ENCODE results near the gene PHLDB3. TPM values are rescaled to one million over a fixed set of nuclear protein-coding genes. Genes with fewer than 3 reads are reported as not detected.
A peak's percentile ranks its signal among the peaks of the same experiment; 100 is the strongest.

Gene PHLDB3
- polyA plus RNA-seq, 2 of the 4 experiments (the other 2 are of a cell fraction) = 5.5 to 12.0 TPM

DNA sequence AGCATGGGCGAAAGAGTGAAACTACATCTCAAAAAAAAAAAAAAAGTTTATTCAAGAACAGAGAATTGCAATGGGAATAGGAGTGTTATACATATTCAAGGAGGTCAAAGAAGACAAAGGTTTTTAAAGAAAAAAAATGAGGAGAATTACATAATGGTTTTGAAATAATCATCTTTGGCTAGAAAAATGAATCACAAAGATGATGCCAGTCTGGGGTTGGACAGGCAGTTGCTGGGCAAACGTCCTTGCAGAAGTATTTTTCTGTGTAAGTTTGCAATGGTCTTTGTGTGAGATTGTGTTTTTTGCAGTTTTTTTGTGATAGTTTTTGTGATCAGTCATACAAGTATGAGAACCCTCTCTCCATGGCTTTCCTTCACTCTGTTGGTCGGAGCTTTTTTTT is 62.8 kb downstream of the PHLDB3 start:
- ATAC-seq (no peak), DNase-seq (ENCODE audit: low read depth in 1 of 2, low spot score in 1 of 2) (no peak), FAIRE-seq (no peak)
- ChIA-PET CTCF (interaction anchor here (1.1 to 15.9 kb wide), 4 partner anchors 9 to 79 kb away, joined by 3 to 462 read pairs (median 8); no protein-coding TSS in a partner anchor), POLR2A (no interaction called here)
- peaks cover 21% of the 10 kb centered on the region for H3K4me1 ChIP-seq
- TF ChIP-seq HEYL (CRISPR knock-in tag; IDR thresholded peaks at IDR 0.05) (no peak), HDAC2 (IDR thresholded peaks at IDR 0.05) (no peak), BHLHE40 (IDR thresholded peaks at IDR 0.05; ENCODE audit: low read depth, low read length) (no peak), CEBPB (IDR thresholded peaks at IDR 0.05) (no peak), RARB (CRISPR knock-in tag; IDR thresholded peaks at IDR 0.05) (no peak), CHD4 (IDR thresholded peaks at IDR 0.05; ENCODE audit: borderline replicate concordance) (no peak), HOXA7 (CRISPR knock-in tag; IDR thresholded peaks at IDR 0.05) (no peak)
- no peak overlapping the region for H3K4me2 ChIP-seq
- 62% methylated on average over 3 of the region's 3 CpGs for WGBS (ENCODE audit: missing lambda C conversion rate)
- H3K4me3 ChIP-seq = no peak overlapping the region
- peaks cover 6% of the 10 kb centered on the region; the same call in 2 of the 3 replicates for H3K9me3 ChIP-seq
- no peak overlapping the region for H3K27ac ChIP-seq

DNA sequence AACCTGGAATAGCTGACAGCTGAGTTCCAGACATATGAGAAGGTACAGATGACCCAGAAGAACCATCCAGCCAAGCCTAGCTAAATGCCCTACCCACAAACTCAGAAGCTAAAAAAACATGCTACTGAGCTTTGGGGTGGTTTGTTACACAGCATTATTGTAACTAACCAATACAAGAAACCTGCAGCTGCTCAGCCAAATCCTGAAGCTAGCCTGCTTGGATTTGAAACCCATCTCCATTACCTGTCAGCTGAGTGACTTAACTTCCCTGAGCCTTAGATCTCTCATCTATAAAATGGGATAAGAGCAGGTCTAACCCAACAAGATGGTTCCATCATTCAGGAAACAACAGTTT is 64.9 kb downstream of the PHLDB3 start:
- ChIA-PET CTCF (interaction anchor here (0.6 to 15.9 kb wide), 12 partner anchors 8 to 217 kb away, joined by 3 to 462 read pairs (median 3); partner anchors contain the start of gene ZNF575), POLR2A (interaction anchor here (0.5 to 1.9 kb wide), 5 partner anchors 24 to 315 kb away, joined by 3 to 7 read pairs (median 3); partner anchors contain the start of genes SMG9 and ZNF575)
- Histone ChIP-seq H3K4me2 (peak overlapping the region; percentile 70), H3K27ac (peak overlapping the region; percentile 42 to 61; a peak in 5 of 6 replicates), H3K4me1 (peaks cover 21% of the 10 kb centered on the region), H3K4me3 (no peak overlapping the region), H3K9me3 (peaks cover 6% of the 10 kb centered on the region; the same call in 2 of the 3 replicates)
- ATAC-seq (no peak), DNase-seq (ENCODE audit: low read depth in 1 of 2, low spot score in 1 of 2) (no peak), FAIRE-seq (no peak)
- TF ChIP-seq, protein P1, sequence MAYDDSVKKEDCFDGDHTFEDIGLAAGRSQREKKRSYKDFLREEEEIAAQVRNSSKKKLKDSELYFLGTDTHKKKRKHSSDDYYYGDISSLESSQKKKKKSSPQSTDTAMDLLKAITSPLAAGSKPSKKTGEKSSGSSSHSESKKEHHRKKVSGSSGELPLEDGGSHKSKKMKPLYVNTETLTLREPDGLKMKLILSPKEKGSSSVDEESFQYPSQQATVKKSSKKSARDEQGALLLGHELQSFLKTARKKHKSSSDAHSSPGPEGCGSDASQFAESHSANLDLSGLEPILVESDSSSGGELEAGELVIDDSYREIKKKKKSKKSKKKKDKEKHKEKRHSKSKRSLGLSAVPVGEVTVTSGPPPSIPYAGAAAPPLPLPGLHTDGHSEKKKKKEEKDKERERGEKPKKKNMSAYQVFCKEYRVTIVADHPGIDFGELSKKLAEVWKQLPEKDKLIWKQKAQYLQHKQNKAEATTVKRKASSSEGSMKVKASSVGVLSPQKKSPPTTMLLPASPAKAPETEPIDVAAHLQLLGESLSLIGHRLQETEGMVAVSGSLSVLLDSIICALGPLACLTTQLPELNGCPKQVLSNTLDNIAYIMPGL (CRISPR knock-in tag; IDR thresholded peaks at IDR 0.05; ENCODE audit: borderline replicate concordance) = no peak
- TF ChIP-seq PBX3 (IDR thresholded peaks at IDR 0.05) = no peak
- no peak for TF ChIP-seq ZFP36 (IDR thresholded peaks at IDR 0.05; ENCODE audit: borderline replicate concordance, partially characterized antibody)
- TF ChIP-seq RNF2 (IDR thresholded peaks at IDR 0.05; ENCODE audit: borderline replicate concordance, low read depth) = no peak
- TF ChIP-seq RARB (CRISPR knock-in tag; IDR thresholded peaks at IDR 0.05) = no peak
- TF ChIP-seq MYC (IDR thresholded peaks at IDR 0.05; ENCODE audit: borderline replicate concordance, low read length) = no peak
- no peak for TF ChIP-seq CTCF (IDR thresholded peaks at IDR 0.05)
- TF ChIP-seq CEBPB (IDR thresholded peaks at IDR 0.05) = no peak
- TF ChIP-seq FOSL2 (IDR thresholded peaks at IDR 0.05) = no peak
- TF ChIP-seq FOSL2 (CRISPR knock-in tag; IDR thresholded peaks at IDR 0.05) = no peak

DNA sequence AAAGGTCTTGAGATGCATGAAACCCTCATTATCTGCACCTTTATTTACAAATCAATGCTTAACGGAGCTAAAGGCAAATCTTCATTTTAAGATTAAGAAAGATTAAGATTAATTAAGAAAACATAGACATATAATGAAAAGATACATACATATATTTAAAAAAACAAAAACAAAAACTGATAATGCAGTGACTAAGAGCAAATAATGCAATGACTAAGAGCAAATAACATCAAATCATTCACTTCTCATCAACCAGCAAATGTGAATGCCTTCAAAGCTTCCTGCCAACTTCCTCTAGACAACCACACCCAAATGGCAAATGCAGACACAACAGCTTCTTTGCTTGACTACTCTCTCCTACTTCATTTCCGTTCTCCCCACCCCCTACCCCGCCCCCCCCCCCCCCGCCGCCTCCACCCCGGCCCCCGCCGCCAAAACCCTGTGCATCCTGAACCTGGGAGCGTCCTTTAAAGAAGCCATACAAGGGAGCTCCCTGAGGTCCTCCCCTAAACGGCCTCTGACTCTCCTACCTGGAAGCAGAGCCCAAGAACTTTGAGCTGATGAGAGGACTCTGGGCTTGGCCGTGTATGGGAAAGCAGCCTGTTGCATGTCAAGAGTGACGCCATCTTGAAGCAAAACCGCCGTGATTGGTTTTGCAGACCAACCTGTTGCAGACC is 65.4 kb downstream of the PHLDB3 start:
- WGBS (ENCODE audit: missing lambda C conversion rate) = 44% methylated on average over 11 of the region's 14 CpGs
- H3K4me3 ChIP-seq = peak overlapping the region; percentile 12; the same call in 1 of the 3 replicates
- POLR2A ChIA-PET = interaction anchor here (0.5 to 1.9 kb wide), 7 partner anchors 25 to 639 kb away, joined by 3 to 7 read pairs (median 3); partner anchors contain the start of genes PHLDB3, SMG9 and ZNF575
- H3K9me3 ChIP-seq = peaks cover 6% of the 10 kb centered on the region; the same call in 2 of the 3 replicates
- peak overlapping the region; percentile 70 for H3K4me2 ChIP-seq
- peak; percentile 68 for FAIRE-seq
- peak overlapping the region; percentile 57 to 61; a peak in 5 of 6 replicates for H3K27ac ChIP-seq
- peak; percentile 77 to 81 for ATAC-seq
- CTCF ChIA-PET = interaction anchor here (0.5 to 15.9 kb wide), 15 partner anchors 8 to 874 kb away, joined by 3 to 462 read pairs (median 4); partner anchors contain the start of gene ZNF575
- H3K4me1 ChIP-seq = peaks cover 21% of the 10 kb centered on the region
- DNase-seq (ENCODE audit: low read depth in 1 of 2, low spot score in 1 of 2) = peak; percentile 72 to 91
- TF ChIP-seq RCOR1 (IDR thresholded peaks at IDR 0.05; ENCODE audit: low read depth, low read length) = no peak
- TF ChIP-seq, protein P1 (CRISPR knock-in tag; IDR thresholded peaks at IDR 0.05; ENCODE audit: borderline replicate concordance) = no peak
- TF ChIP-seq HOXB5 (CRISPR knock-in tag; IDR thresholded peaks at IDR 0.05) = peak; percentile 37; the same call in 1 of the 2 replicates
- TF ChIP-seq MYC (IDR thresholded peaks at IDR 0.05; ENCODE audit: borderline replicate concordance, low read length) = no peak
- 0 out of 2 replicates have a peak, but pooled peaks have one; percentile 29 for TF ChIP-seq NPAS2 (CRISPR knock-in tag; IDR thresholded peaks at IDR 0.05; ENCODE audit: borderline replicate concordance)
- TF ChIP-seq E2F6 (IDR thresholded peaks at IDR 0.05; ENCODE audit: borderline replicate concordance, low read depth) = no peak
- no peak for TF ChIP-seq CBX8 (IDR thresholded peaks at IDR 0.05)
- TF ChIP-seq HEYL (CRISPR knock-in tag; IDR thresholded peaks at IDR 0.05) = peak; percentile 85
- peak; percentile 90; the same call in 1 of the 2 replicates for TF ChIP-seq ATOH8 (CRISPR knock-in tag; IDR thresholded peaks at IDR 0.05; ENCODE audit: low read depth)
- TF ChIP-seq MAFK (IDR thresholded peaks at IDR 0.05; ENCODE audit: partially characterized antibody) = no peak
- no peak for TF ChIP-seq CHD2 (IDR thresholded peaks at IDR 0.05; ENCODE audit: low read length, partially characterized antibody)
